GM12878 (cell line): ENCODE data around the gene IMMP2L.

Source experiments
- ATF3 ChIP-seq: IDR thresholded peaks from 2 replicates; pipeline ENCODE4 v1.6.1; 2011; ENCODE audit warnings: low read depth, mild to moderate bottlenecking, low read length, moderate library complexity, borderline replicate concordance; ENCODE audit errors: extremely low read depth
- FOXM1 ChIP-seq: IDR thresholded peaks from 2 replicates; pipeline ENCODE4 v1.6.1; 2012; ENCODE audit warnings: low read depth, mild to moderate bottlenecking, inconsistent platforms, low read length, moderate library complexity
- PML ChIP-seq: IDR thresholded peaks from 2 replicates; pipeline ENCODE4 v1.6.1; 2012; ENCODE audit warnings: low read length, inconsistent platforms
- TCF12 ChIP-seq: IDR thresholded peaks from 2 replicates; pipeline ENCODE4 v1.6.1; 2011; ENCODE audit warnings: low read depth, mild to moderate bottlenecking, low read length
- YY1 ChIP-seq: IDR thresholded peaks from 2 replicates; pipeline ENCODE4 v1.6.1; 2011; ENCODE audit warnings: low read depth, mild to moderate bottlenecking, low read length
- TF ChIP-seq, protein P1 (sequence below): fragments of 150-350 bp; IDR thresholded peaks from 2 replicates; pipeline ENCODE4 v1.6.1; 2016; ENCODE audit warnings: low read depth, low read length
- TF ChIP-seq, protein P2 (sequence below), 3 experiments: IDR thresholded peaks in 2 of 3; conservative IDR thresholded peaks in 1 of 3; 2 replicates each; pipeline ENCODE4 v1.5.1; 2011; ENCODE audit warnings: low read depth in 3 of 3, low read length in 3 of 3, mild to moderate bottlenecking in 3 of 3, control low read depth in 2 of 3, moderate library complexity in 2 of 3, inconsistent platforms in 1 of 3, mixed read lengths in 1 of 3; ENCODE audit not compliant: control insufficient read depth in 2 of 3, insufficient read depth in 1 of 3; ENCODE audit errors: extremely low read depth in 1 of 3

- no peak for TF ChIP-seq PML
- TF ChIP-seq, protein P1, sequence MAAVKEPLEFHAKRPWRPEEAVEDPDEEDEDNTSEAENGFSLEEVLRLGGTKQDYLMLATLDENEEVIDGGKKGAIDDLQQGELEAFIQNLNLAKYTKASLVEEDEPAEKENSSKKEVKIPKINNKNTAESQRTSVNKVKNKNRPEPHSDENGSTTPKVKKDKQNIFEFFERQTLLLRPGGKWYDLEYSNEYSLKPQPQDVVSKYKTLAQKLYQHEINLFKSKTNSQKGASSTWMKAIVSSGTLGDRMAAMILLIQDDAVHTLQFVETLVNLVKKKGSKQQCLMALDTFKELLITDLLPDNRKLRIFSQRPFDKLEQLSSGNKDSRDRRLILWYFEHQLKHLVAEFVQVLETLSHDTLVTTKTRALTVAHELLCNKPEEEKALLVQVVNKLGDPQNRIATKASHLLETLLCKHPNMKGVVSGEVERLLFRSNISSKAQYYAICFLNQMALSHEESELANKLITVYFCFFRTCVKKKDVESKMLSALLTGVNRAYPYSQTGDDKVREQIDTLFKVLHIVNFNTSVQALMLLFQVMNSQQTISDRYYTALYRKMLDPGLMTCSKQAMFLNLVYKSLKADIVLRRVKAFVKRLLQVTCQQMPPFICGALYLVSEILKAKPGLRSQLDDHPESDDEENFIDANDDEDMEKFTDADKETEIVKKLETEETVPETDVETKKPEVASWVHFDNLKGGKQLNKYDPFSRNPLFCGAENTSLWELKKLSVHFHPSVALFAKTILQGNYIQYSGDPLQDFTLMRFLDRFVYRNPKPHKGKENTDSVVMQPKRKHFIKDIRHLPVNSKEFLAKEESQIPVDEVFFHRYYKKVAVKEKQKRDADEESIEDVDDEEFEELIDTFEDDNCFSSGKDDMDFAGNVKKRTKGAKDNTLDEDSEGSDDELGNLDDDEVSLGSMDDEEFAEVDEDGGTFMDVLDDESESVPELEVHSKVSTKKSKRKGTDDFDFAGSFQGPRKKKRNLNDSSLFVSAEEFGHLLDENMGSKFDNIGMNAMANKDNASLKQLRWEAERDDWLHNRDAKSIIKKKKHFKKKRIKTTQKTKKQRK, result no peak
- TF ChIP-seq ATF3, result no peak
- TF ChIP-seq TCF12, result no peak
- TF ChIP-seq, protein P2, sequence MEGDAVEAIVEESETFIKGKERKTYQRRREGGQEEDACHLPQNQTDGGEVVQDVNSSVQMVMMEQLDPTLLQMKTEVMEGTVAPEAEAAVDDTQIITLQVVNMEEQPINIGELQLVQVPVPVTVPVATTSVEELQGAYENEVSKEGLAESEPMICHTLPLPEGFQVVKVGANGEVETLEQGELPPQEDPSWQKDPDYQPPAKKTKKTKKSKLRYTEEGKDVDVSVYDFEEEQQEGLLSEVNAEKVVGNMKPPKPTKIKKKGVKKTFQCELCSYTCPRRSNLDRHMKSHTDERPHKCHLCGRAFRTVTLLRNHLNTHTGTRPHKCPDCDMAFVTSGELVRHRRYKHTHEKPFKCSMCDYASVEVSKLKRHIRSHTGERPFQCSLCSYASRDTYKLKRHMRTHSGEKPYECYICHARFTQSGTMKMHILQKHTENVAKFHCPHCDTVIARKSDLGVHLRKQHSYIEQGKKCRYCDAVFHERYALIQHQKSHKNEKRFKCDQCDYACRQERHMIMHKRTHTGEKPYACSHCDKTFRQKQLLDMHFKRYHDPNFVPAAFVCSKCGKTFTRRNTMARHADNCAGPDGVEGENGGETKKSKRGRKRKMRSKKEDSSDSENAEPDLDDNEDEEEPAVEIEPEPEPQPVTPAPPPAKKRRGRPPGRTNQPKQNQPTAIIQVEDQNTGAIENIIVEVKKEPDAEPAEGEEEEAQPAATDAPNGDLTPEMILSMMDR (IDR thresholded peaks at IDR 0.05 in 2 of 3, conservative IDR thresholded peaks at IDR 0.05 in 1 of 3; ENCODE audit: control insufficient read depth in 2 of 3, extremely low read depth in 1 of 3, insufficient read depth in 1 of 3, low read depth in 3 of 3, low read length in 3 of 3), result no peak
- TF ChIP-seq FOXM1, result no peak
- TF ChIP-seq YY1, result no peak
Measured at GRCh38 chr7:110988348-110988747, 573.9 kb downstream of the IMMP2L start.
